ENCODE data around the gene UBQLN1. TPM values are rescaled to one million over a fixed set of nuclear protein-coding genes. Genes with fewer than 3 reads are reported as not detected.

Gene UBQLN1
- total RNA-seq, 4 donors from 2014 or later, result 100 to 123 (median 110) TPM

DNA sequence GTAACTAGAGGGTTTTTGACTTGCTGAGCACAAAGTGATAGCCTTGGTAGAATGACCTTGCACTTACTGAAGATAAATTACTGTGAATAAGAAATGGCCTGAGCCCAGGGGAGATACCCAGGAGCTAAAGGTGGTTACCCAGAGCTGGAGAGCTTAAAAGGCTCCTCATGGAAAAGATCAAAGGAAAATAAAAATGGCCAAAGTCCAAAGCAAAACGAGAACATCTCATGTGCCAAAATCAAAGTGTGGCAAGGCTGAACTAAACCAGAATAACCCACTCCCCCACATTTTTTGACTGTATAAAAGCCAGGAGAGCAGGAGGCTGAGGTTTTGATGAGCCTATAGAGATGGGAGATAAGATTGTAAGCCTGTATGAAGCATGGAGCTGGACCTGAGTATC, 70.4 kb downstream of the UBQLN1 start:
- H3K36me3 ChIP-seq, result peaks cover 0 to 18% (median 0%) of the 10 kb centered on the region in 3 donors
- H3K4me1 ChIP-seq, result no peaks in the 10 kb centered on the region
- no peaks in the 10 kb centered on the region for H3K9me3 ChIP-seq
- H3K27me3 ChIP-seq, result no peaks in the 10 kb centered on the region
- TF ChIP-seq EP300 (IDR thresholded peaks at IDR 0.05) (no peak), POLR2A (IDR thresholded peaks at IDR 0.05) (no peak), CTCF (IDR thresholded peaks at IDR 0.05) (no peak)
- no peak for DNase-seq (ENCODE audit: low spot score in 2 of 2)
- 62 to 76% methylated on average over 1 of the region's 1 CpG for WGBS, 2 donors
- H3K27ac ChIP-seq, result no peak overlapping the region
- H3K4me3 ChIP-seq, result no peak overlapping the region

DNA sequence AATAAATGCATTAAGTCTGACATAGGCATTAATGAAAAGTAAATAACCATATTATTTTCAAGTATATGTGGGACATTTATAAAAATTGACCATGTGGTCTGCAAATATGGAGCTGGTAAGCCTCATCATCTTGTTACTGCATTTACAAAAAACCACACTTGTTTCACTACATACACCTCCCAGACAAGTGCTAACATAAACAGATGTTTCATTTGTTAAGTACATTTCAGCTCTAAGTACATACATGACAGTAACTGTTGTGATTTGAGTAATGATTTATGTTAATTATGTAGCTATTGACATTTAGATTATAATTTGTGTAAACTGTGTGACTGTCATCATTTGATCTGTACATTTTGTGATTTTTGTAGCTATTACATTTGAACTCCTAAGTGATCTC, 70.9 kb downstream of the UBQLN1 start:
- Histone ChIP-seq H3K4me1 (no peaks in the 10 kb centered on the region), H3K27ac (no peak overlapping the region), H3K4me3 (no peak overlapping the region), H3K36me3 (peaks cover 0 to 18% (median 0%) of the 10 kb centered on the region in 3 donors), H3K9me3 (no peaks in the 10 kb centered on the region), H3K27me3 (no peaks in the 10 kb centered on the region)
- DNase-seq (ENCODE audit: low spot score in 2 of 2), result no peak
- TF ChIP-seq POLR2A (IDR thresholded peaks at IDR 0.05) (no peak), CTCF (IDR thresholded peaks at IDR 0.05) (no peak)

- no peak overlapping the region for H3K4me3 ChIP-seq
- no peak for DNase-seq (ENCODE audit: low spot score in 2 of 2)
- WGBS, 2 donors, result 89 to 90% methylated on average over 2 of the region's 2 CpGs
- no peaks in the 10 kb centered on the region for H3K27me3 ChIP-seq
- no peaks in the 10 kb centered on the region for H3K9me3 ChIP-seq
- H3K27ac ChIP-seq, result no peak overlapping the region
- peaks cover 0 to 20% (median 0%) of the 10 kb centered on the region in 3 donors for H3K36me3 ChIP-seq
- no peak for TF ChIP-seq CTCF (IDR thresholded peaks at IDR 0.05)
- TF ChIP-seq POLR2A (IDR thresholded peaks at IDR 0.05), result no peak
- no peak for TF ChIP-seq EP300 (IDR thresholded peaks at IDR 0.05)
- H3K4me1 ChIP-seq, result peaks cover 0 to 4% (median 0%) of the 10 kb centered on the region in 4 donors
Observed at GRCh38 chr9:83633676-83634075, 74.1 kb downstream of the UBQLN1 start.

DNA sequence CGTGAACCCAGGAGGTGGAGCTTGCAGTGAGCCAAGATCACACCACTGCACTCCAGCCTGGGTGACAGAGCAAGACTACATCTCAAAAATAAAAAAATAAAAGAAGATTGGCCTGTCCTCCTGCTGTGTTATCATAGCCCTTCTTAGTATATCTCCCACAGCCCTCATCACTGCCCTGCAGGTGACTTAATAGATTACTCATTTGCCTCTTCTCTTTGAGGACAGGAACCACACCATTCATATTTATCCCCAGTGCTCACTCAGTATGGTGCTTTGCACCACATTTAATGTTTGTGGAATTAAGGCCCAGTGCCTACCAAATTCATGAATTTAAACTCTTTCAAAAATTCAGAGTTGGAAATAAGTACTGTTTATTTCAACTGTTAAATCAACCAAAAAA, 74.5 kb downstream of the UBQLN1 start:
- H3K4me1 ChIP-seq, result peaks cover 0 to 4% (median 0%) of the 10 kb centered on the region in 4 donors
- no peak overlapping the region for H3K4me3 ChIP-seq
- TF ChIP-seq POLR2A (IDR thresholded peaks at IDR 0.05), result no peak
- TF ChIP-seq CTCF (IDR thresholded peaks at IDR 0.05), result no peak
- TF ChIP-seq EP300 (IDR thresholded peaks at IDR 0.05), result no peak
- no peak overlapping the region for H3K27ac ChIP-seq
- H3K9me3 ChIP-seq, result no peaks in the 10 kb centered on the region
- no peak for DNase-seq (ENCODE audit: low spot score in 2 of 2)
- H3K36me3 ChIP-seq, result peaks cover 0 to 24% (median 0%) of the 10 kb centered on the region in 3 donors
- 100% methylated on average over 1 of the region's 1 CpG for WGBS, 2 donors
- H3K27me3 ChIP-seq, result no peaks in the 10 kb centered on the region

DNA sequence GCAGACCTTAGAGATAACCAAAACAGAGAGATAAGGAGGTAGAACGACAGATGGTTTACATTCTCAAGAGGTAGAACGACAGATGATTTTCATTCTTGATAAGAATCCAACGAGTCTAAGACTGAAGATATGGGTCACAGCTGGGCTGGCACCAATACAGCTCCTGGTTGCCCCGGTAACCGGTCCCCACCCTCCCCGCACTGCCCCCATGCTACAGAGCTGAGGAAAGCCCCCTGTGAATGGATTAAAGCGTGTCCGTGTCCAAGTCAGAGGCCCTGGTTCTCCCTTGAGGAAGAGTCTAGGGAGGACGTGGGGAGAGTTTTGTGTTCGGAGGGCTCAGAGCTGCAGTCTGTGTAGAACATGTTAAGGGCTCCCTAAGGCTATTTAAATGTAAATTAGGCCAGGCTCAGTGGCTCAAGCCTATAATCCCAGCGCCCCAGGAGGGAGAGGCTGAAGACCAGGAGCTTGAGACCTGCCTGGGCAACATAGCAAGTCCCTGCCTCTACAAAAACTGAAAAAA, 76.8 kb downstream of the UBQLN1 start:
- H3K36me3 ChIP-seq, result peaks cover 0 to 44% (median 0%) of the 10 kb centered on the region in 3 donors
- peaks cover 0 to 4% (median 0%) of the 10 kb centered on the region in 4 donors for H3K4me1 ChIP-seq
- H3K9me3 ChIP-seq, result no peaks in the 10 kb centered on the region
- no peaks in the 10 kb centered on the region for H3K27me3 ChIP-seq
- no peak for TF ChIP-seq POLR2A (IDR thresholded peaks at IDR 0.05)
- TF ChIP-seq EP300 (IDR thresholded peaks at IDR 0.05), result no peak
- no peak for TF ChIP-seq CTCF (IDR thresholded peaks at IDR 0.05)
- DNase-seq (ENCODE audit: low spot score in 2 of 2), result no peak
- WGBS, 2 donors, result 38 to 39% methylated on average over 11 of the region's 11 CpGs
- H3K27ac ChIP-seq, result no peak overlapping the region
- no peak overlapping the region for H3K4me3 ChIP-seq

Data from tibial nerve (tissue), 4 donors.